ENCODE results near the gene PDE11A. TPM values are rescaled to one million over a fixed set of nuclear protein-coding genes. Genes with fewer than 3 reads are reported as not detected.

Gene PDE11A
- total RNA-seq, 1 donor from 2014 or later: not detected

GRCh38 chr2:177763531-177764265, 308.9 kb downstream of the PDE11A start:
- intact Hi-C loops (cut with micrococcal nuclease): loop anchor here (1.0 to 2.0 kb wide), 3 partner anchors 347 to 599 kb away; no protein-coding TSS in a partner anchor
- no peaks in the 10 kb centered on the region for H3K36me3 Mint-ChIP-seq (ENCODE audit: low read depth)
- H3K27me3 Mint-ChIP-seq (ENCODE audit: insufficient read depth): peaks cover 15% of the 10 kb centered on the region
- no peak overlapping the region for H3K27ac Mint-ChIP-seq
- H3K9me3 Mint-ChIP-seq: no peaks in the 10 kb centered on the region
- no peaks in the 10 kb centered on the region for H3K4me1 Mint-ChIP-seq (ENCODE audit: low read depth)
- no peak overlapping the region for H3K4me3 Mint-ChIP-seq
- DNase-seq (ENCODE audit: low spot score): peak; percentile 61

DNA sequence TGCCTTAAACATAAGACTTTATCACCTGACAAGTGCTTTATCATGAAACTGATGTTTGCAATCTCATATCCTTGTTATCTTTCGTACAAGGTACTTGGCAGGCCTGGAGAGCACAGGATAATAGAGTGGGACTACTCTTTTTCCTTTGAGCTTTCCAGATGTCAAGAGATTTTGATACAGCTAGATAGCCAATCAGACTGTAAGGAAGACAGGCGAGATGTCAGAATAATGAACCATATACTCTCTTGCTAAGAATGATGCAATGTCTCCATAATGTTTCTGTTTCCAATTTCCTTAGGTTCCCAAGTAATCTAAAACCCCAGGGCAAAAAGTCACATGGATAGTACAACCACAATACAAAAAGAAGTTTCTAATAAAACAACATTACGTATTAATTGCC, 313.1 kb downstream of the PDE11A start:
- H3K9me3 Mint-ChIP-seq: no peaks in the 10 kb centered on the region
- H3K27ac Mint-ChIP-seq: no peak overlapping the region
- H3K36me3 Mint-ChIP-seq (ENCODE audit: low read depth): no peaks in the 10 kb centered on the region
- H3K4me1 Mint-ChIP-seq (ENCODE audit: low read depth): no peaks in the 10 kb centered on the region
- no peak overlapping the region for H3K4me3 Mint-ChIP-seq
- peaks cover 21% of the 10 kb centered on the region for H3K27me3 Mint-ChIP-seq (ENCODE audit: insufficient read depth)
- no peak for DNase-seq (ENCODE audit: low spot score)
- intact Hi-C loops (cut with micrococcal nuclease): loop anchor here (5.0 kb wide), 1 partner anchor 42 kb away; no protein-coding TSS in a partner anchor

DNA sequence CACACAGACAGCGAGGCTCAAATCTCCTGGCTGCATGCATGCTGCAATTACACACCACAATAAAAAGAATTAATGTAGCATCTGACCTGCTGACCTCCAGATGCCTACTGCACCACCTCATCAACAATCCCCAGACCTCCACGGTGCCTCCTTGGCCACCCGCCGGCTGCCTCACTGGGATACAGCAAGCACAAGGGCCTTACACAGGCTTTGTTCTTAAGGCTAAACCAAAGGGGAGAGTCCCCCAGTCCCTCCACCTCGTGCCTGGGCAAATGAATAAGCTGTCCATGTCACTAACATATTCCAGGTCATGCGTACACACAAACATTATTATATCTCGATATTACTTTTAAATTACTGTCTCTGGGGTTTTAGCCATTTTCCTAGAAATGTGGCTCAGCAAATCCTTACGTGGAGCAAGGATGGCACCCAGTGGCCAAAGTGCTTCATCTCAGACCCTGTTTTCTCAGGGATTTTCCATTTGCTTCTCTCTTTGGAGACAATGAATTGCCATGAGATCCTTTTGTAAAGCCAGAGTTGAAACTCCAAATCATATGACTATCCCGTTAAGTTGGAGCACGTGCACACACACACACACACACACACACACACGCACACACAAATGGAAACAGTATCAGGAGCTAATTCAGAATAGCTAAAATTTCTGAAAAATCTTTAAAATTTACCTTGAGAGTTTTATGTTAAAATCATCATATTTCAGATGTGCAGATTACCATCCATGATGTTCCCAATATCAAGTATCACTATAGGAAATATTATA, 313.8 kb downstream of the PDE11A start:
- no peak for DNase-seq (ENCODE audit: low spot score)
- Mint-ChIP-seq H3K4me1 (ENCODE audit: low read depth) (peaks cover 4% of the 10 kb centered on the region), H3K27me3 (ENCODE audit: insufficient read depth) (peaks cover 28% of the 10 kb centered on the region), H3K27ac (no peak overlapping the region), H3K4me3 (no peak overlapping the region), H3K36me3 (ENCODE audit: low read depth) (no peaks in the 10 kb centered on the region), H3K9me3 (no peaks in the 10 kb centered on the region)
- intact Hi-C loops (cut with micrococcal nuclease): loop anchor here (5.0 kb wide), 1 partner anchor 41 kb away; no protein-coding TSS in a partner anchor

- Mint-ChIP-seq H3K4me1 (ENCODE audit: low read depth) (peaks cover 6% of the 10 kb centered on the region), H3K9me3 (no peaks in the 10 kb centered on the region), H3K27ac (no peak overlapping the region), H3K4me3 (no peak overlapping the region), H3K36me3 (ENCODE audit: low read depth) (no peaks in the 10 kb centered on the region), H3K27me3 (ENCODE audit: insufficient read depth) (peaks cover 29% of the 10 kb centered on the region)
- intact Hi-C loops (cut with micrococcal nuclease): loop anchor here (5.0 kb wide), 1 partner anchor 39 kb away; no protein-coding TSS in a partner anchor
- no peak for DNase-seq (ENCODE audit: low spot score)
Measured at GRCh38 chr2:177756336-177756735, 316.2 kb downstream of the PDE11A start.

DNA sequence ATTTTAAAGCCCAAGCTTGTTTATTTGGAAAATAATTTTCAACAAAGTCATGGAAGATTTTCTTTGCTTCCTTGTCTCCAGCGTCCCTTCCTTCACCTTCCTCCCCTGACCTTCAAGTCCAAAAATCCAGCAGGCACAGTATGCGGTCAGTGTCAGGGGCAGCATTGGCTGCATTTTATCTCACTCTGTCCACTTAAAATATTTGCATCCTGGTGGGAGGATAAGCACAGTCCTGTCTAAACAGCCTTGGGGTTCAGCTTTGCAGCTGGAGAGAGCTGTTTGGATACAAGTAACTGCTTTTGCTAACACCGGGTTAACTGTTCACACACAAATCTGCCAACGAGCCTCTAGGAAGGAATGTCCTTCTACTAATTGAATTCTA, 318.1 kb downstream of the PDE11A start:
- H3K9me3 Mint-ChIP-seq: no peaks in the 10 kb centered on the region
- DNase-seq (ENCODE audit: low spot score): no peak
- H3K4me1 Mint-ChIP-seq (ENCODE audit: low read depth): peaks cover 6% of the 10 kb centered on the region
- intact Hi-C loops (cut with micrococcal nuclease): no loop called here
- no peak overlapping the region for H3K4me3 Mint-ChIP-seq
- H3K27ac Mint-ChIP-seq: no peak overlapping the region
- no peaks in the 10 kb centered on the region for H3K36me3 Mint-ChIP-seq (ENCODE audit: low read depth)
- peaks cover 25% of the 10 kb centered on the region for H3K27me3 Mint-ChIP-seq (ENCODE audit: insufficient read depth)

DNA sequence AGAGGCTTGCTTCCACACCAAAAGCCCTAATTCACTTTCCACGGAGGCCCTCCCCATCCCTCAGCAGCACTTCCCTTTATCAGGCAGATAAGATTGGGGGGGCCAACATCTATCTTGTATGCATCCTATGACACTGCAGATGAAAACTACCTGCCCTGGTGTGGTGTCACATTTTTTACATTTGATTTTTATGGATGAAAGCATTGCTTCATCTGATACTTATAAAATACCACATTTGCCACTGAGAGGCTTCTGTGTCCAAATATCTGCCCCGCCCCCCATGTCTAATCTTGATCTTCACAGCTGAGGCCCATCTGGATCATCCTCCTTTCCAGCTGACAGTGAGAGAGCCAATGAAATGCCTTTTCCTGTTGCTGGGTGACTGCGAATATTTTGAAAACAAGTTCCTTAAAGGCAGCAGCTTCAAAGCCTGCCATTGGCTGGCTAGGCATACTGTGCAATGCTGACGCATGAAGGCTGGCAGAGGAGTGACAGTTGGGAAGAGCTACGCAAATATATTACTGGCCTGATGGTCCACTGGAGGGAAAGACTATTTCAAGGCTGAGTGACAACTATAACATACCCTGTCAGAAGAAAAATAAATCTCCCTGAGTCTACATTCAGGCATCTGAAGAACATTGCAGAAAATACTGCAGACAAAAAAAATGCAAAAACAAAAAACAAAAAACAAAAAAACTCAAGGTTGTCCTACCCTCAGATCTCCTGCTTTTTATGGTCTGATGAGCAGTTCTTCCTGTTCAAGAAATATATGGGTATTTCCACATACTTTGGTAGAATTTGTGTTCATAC, 318.7 kb downstream of the PDE11A start:
- intact Hi-C loops (cut with micrococcal nuclease): no loop called here
- no peaks in the 10 kb centered on the region for H3K36me3 Mint-ChIP-seq (ENCODE audit: low read depth)
- H3K27me3 Mint-ChIP-seq (ENCODE audit: insufficient read depth): peaks cover 27% of the 10 kb centered on the region
- H3K4me3 Mint-ChIP-seq: no peak overlapping the region
- no peaks in the 10 kb centered on the region for H3K9me3 Mint-ChIP-seq
- H3K27ac Mint-ChIP-seq: no peak overlapping the region
- no peak for DNase-seq (ENCODE audit: low spot score)
- H3K4me1 Mint-ChIP-seq (ENCODE audit: low read depth): peaks cover 6% of the 10 kb centered on the region

DNA sequence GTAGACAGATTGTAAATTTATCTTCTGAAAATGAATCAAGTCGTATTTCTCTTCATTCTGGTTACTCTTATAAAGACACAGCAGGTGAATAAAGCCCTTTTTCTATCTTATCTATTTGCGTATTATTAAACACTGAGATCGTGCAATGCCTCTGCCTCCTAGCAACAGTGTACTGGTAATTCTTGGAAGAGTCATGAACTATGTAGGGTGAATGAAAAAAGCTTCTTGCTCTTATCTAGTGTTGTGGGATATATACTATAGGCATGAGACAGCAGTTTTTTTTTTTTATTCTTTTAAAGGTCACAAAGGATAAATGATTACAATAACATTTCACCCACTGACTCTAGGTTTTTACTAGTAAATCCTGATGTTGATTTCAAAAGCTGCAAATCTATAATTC, 324.2 kb downstream of the PDE11A start:
- H3K9me3 Mint-ChIP-seq: no peaks in the 10 kb centered on the region
- DNase-seq (ENCODE audit: low spot score): no peak
- H3K36me3 Mint-ChIP-seq (ENCODE audit: low read depth): no peaks in the 10 kb centered on the region
- intact Hi-C loops (cut with micrococcal nuclease): no loop called here
- no peak overlapping the region for H3K4me3 Mint-ChIP-seq
- no peak overlapping the region for H3K27ac Mint-ChIP-seq
- H3K27me3 Mint-ChIP-seq (ENCODE audit: insufficient read depth): peaks cover 20% of the 10 kb centered on the region
- no peaks in the 10 kb centered on the region for H3K4me1 Mint-ChIP-seq (ENCODE audit: low read depth)

GRCh38 chr2:177747384-177747783, 325.2 kb downstream of the PDE11A start:
- no peak overlapping the region for H3K4me3 Mint-ChIP-seq
- H3K36me3 Mint-ChIP-seq (ENCODE audit: low read depth): no peaks in the 10 kb centered on the region
- no peak overlapping the region for H3K27ac Mint-ChIP-seq
- peaks cover 19% of the 10 kb centered on the region for H3K27me3 Mint-ChIP-seq (ENCODE audit: insufficient read depth)
- no peak for DNase-seq (ENCODE audit: low spot score)
- H3K4me1 Mint-ChIP-seq (ENCODE audit: low read depth): no peaks in the 10 kb centered on the region
- intact Hi-C loops (cut with micrococcal nuclease): no loop called here
- no peaks in the 10 kb centered on the region for H3K9me3 Mint-ChIP-seq

GRCh38 chr2:177746358-177746757, 326.2 kb downstream of the PDE11A start:
- H3K27ac Mint-ChIP-seq: no peak overlapping the region
- H3K9me3 Mint-ChIP-seq: no peaks in the 10 kb centered on the region
- intact Hi-C loops (cut with micrococcal nuclease): no loop called here
- H3K4me3 Mint-ChIP-seq: no peak overlapping the region
- no peak for DNase-seq (ENCODE audit: low spot score)
- H3K36me3 Mint-ChIP-seq (ENCODE audit: low read depth): no peaks in the 10 kb centered on the region
- peaks cover 19% of the 10 kb centered on the region for H3K27me3 Mint-ChIP-seq (ENCODE audit: insufficient read depth)
- no peaks in the 10 kb centered on the region for H3K4me1 Mint-ChIP-seq (ENCODE audit: low read depth)

DNA sequence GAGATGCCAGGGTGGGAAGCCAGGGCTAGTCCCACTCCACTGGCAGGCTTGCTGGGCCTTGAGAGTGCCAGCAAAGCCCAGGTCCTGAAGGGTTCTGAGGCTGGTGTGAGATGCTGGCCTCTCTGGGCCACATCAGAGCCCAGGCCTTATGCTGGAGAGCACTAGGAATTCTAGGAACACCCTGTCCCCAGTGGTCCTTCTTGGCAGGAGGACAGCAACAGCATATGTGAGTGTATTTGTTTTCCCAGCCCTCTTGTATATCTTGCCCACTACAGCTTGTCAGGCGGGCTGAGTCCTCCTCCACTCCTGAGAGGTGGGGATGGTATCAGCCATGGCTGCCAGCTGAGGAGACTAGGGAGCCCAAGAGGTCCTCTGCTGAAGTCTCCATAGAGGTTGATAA, 327.0 kb downstream of the PDE11A start:
- no peak for DNase-seq (ENCODE audit: low spot score)
- peaks cover 19% of the 10 kb centered on the region for H3K27me3 Mint-ChIP-seq (ENCODE audit: insufficient read depth)
- no peaks in the 10 kb centered on the region for H3K9me3 Mint-ChIP-seq
- H3K27ac Mint-ChIP-seq: no peak overlapping the region
- intact Hi-C loops (cut with micrococcal nuclease): no loop called here
- no peaks in the 10 kb centered on the region for H3K36me3 Mint-ChIP-seq (ENCODE audit: low read depth)
- no peak overlapping the region for H3K4me3 Mint-ChIP-seq
- no peaks in the 10 kb centered on the region for H3K4me1 Mint-ChIP-seq (ENCODE audit: low read depth)

GRCh38 chr2:177742851-177743250, 329.7 kb downstream of the PDE11A start:
- Mint-ChIP-seq H3K9me3 (no peaks in the 10 kb centered on the region), H3K27ac (no peak overlapping the region), H3K27me3 (ENCODE audit: insufficient read depth) (peaks cover 18% of the 10 kb centered on the region), H3K4me3 (no peak overlapping the region), H3K36me3 (ENCODE audit: low read depth) (no peaks in the 10 kb centered on the region), H3K4me1 (ENCODE audit: low read depth) (no peaks in the 10 kb centered on the region)
- no peak for DNase-seq (ENCODE audit: low spot score)
- intact Hi-C loops (cut with micrococcal nuclease): no loop called here

DNA sequence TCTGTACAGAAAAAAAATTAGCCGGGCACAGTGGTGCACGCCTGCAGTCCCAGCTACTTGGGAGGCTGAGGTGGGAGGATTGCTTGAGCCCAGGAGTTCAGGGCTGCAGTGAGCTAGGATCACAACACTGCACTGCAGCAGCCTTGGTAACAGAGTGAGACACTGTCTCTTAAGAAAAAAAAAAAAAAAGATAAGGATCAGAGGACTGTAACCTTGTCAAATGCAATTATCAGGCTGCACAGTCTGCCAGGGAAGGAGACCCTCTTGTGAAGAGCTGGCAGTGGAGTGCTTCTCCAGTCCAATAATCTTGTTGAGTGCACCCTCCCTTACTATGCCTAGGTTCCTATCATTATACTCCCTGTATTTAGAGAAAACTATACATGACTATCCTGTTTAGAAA, 330.7 kb downstream of the PDE11A start:
- no peak overlapping the region for H3K27ac Mint-ChIP-seq
- intact Hi-C loops (cut with micrococcal nuclease): no loop called here

DNA sequence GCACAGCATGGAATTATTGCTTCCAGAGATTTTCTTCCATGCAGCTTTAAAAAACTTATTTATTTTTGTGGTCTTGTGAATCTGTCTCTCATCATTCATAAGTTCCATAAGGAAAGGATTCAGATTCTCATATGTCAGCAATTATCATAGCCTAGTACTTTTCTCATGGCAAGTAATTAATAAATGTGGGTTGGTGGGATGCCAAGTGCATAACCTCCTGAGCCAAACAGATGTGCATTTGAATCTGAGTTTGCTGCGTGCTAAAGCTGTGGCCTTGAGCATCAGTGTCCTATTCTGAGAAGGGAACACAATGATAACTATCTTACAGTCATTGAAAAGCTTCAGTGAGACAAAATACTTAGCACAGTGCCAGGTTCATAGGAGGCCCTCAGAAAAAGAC, 331.9 kb downstream of the PDE11A start:
- H3K36me3 Mint-ChIP-seq (ENCODE audit: low read depth): no peaks in the 10 kb centered on the region
- DNase-seq (ENCODE audit: low spot score): no peak
- H3K4me3 Mint-ChIP-seq: no peak overlapping the region
- intact Hi-C loops (cut with micrococcal nuclease): no loop called here
- no peaks in the 10 kb centered on the region for H3K9me3 Mint-ChIP-seq
- no peak overlapping the region for H3K27ac Mint-ChIP-seq
- peaks cover 7% of the 10 kb centered on the region for H3K27me3 Mint-ChIP-seq (ENCODE audit: insufficient read depth)
- H3K4me1 Mint-ChIP-seq (ENCODE audit: low read depth): no peaks in the 10 kb centered on the region

More for the DNA sequence above, 330.7 kb downstream of the PDE11A start:
- no peak for DNase-seq (ENCODE audit: low spot score)
- no peak overlapping the region for H3K4me3 Mint-ChIP-seq
- H3K9me3 Mint-ChIP-seq: no peaks in the 10 kb centered on the region
- H3K27me3 Mint-ChIP-seq (ENCODE audit: insufficient read depth): peaks cover 14% of the 10 kb centered on the region
- no peaks in the 10 kb centered on the region for H3K36me3 Mint-ChIP-seq (ENCODE audit: low read depth)
- H3K4me1 Mint-ChIP-seq (ENCODE audit: low read depth): no peaks in the 10 kb centered on the region
